Caco-2 (cell line): ENCODE data around the gene FUCA1. TPM values are rescaled to one million over a fixed set of nuclear protein-coding genes. Genes with fewer than 3 reads are reported as not detected.

Source experiments
- BruUV-seq: library from RNA; stranded (reverse); fragments of 400-500 nt; replicated peaks from 2 replicates; lab custom pipeline; 2021; lab: Mats Ljungman, UMichigan
- CTCF ChIA-PET: fragments of 300-600 bp; sonication (Branson Sonifier 250); formaldehyde crosslinking; loops from one replicate; lab custom pipeline; 2022; ENCODE audit warnings: antibody characterized with exemption; lab: Charles Lee
- POLR2A ChIA-PET: fragments of 300-600 bp; sonication (Branson Sonifier 250); formaldehyde crosslinking; loops from one replicate; lab custom pipeline; 2022; ENCODE audit warnings: antibody characterized with exemption; lab: Charles Lee
- DNase-seq, 2 experiments: peaks; one replicate each; pipeline versions ENCODE4 v3.0.0 to v3.0.0-alpha.2; 2020 to 2022
- H3K27me3 ChIP-seq: replicated peaks from 2 replicates; pipeline ENCODE4 v1.6.0; 2011; ENCODE audit warnings: low read length; ENCODE audit not compliant: control insufficient read depth, insufficient read depth
- H3K36me3 ChIP-seq: 2 replicates; pipeline ENCODE4 v1.5.1; 2011; ENCODE audit warnings: low read length; ENCODE audit not compliant: control insufficient read depth, insufficient read depth
- H3K4me1 ChIP-seq: fragments of 250-450 bp; sonication (Bioruptor Pico); 2 replicates; pipeline ENCODE4 v1.5.1; 2020; ENCODE audit warnings: mild to moderate bottlenecking
- H3K4me3 ChIP-seq: 2 replicates; pipeline ENCODE4 v1.5.1; 2011; ENCODE audit warnings: low read depth, mild to moderate bottlenecking, control low read depth, low read length
- H3K9me3 ChIP-seq: fragments of 250-450 bp; sonication (Bioruptor Pico); 2 replicates; pipeline ENCODE4 v1.5.1; 2020; ENCODE audit warnings: mild to moderate bottlenecking, moderate library complexity
- H3K27ac Mint-ChIP-seq: one replicate; pipeline ENCODE4 v1.8.0; 2022; ENCODE audit warnings: mixed read lengths; ENCODE audit not compliant: unreplicated experiment
- H3K27me3 Mint-ChIP-seq: one replicate; pipeline ENCODE4 v1.8.0; 2022; ENCODE audit warnings: mixed read lengths; ENCODE audit not compliant: insufficient read depth, unreplicated experiment
- H3K36me3 Mint-ChIP-seq: one replicate; pipeline ENCODE4 v1.8.0; 2022; ENCODE audit warnings: mild to moderate bottlenecking, mixed read lengths; ENCODE audit not compliant: insufficient read depth, unreplicated experiment
- H3K4me1 Mint-ChIP-seq: one replicate; pipeline ENCODE4 v1.8.0; 2022; ENCODE audit warnings: low read depth, mixed read lengths; ENCODE audit not compliant: unreplicated experiment
- H3K4me3 Mint-ChIP-seq: one replicate; pipeline ENCODE4 v1.8.0; 2022; ENCODE audit warnings: mild to moderate bottlenecking, moderate library complexity, mixed read lengths; ENCODE audit not compliant: unreplicated experiment
- H3K9me3 Mint-ChIP-seq: one replicate; pipeline ENCODE4 v1.8.0; 2022; ENCODE audit warnings: mixed read lengths; ENCODE audit not compliant: unreplicated experiment
- CTCF ChIP-seq, 2 experiments: fragments of 200-600 bp in 1 of 2; IDR thresholded peaks; 1 replicate in 1 of 2; 2 replicates in 1 of 2; pipeline versions ENCODE4 v1.5.1 to v1.8.0; 2011 to 2022; ENCODE audit warnings: antibody characterized with exemption in 1 of 2, control low read depth in 1 of 2, inconsistent platforms in 1 of 2, low read depth in 1 of 2, low read length in 1 of 2, mild to moderate bottlenecking in 1 of 2, moderate library complexity in 1 of 2; ENCODE audit not compliant: insufficient read depth in 1 of 2, severe bottlenecking in 1 of 2, unreplicated experiment in 1 of 2
- intact Hi-C: fragments of 100-400 bp; cut with micrococcal nuclease; formaldehyde crosslinking; loops from one replicate; pipeline ENCODE4 v1.10.0; 2022; ENCODE audit not compliant: unreplicated experiment
- total RNA-seq: library from RNA; stranded (reverse); gene quantifications from 2 replicates; pipeline ENCODE4 v1.2.3, GENCODE V29; 2022

FUCA1 gene
- total RNA-seq, 1 experiment from 2014 or later, result 25.5 TPM

GRCh38 chr1:23909412-23909811, 41.3 kb upstream of the FUCA1 start:
- Mint-ChIP-seq H3K27me3 (no peaks in the 10 kb centered on the region), H3K36me3 (no peaks in the 10 kb centered on the region), H3K4me3 (no peak overlapping the region), H3K4me1 (no peaks in the 10 kb centered on the region), H3K27ac (no peak overlapping the region), H3K9me3 (no peaks in the 10 kb centered on the region)
- Histone ChIP-seq H3K36me3 (no peaks in the 10 kb centered on the region), H3K9me3 (no peaks in the 10 kb centered on the region), H3K4me1 (no peaks in the 10 kb centered on the region), H3K27me3 (no peaks in the 10 kb centered on the region), H3K4me3 (no peak overlapping the region)
- DNase-seq, result no peak
- POLR2A ChIA-PET, result no interaction called here
- no peak for TF ChIP-seq CTCF (IDR thresholded peaks at IDR 0.05; ENCODE audit: insufficient read depth in 1 of 2, low read depth in 1 of 2, low read length in 1 of 2, severe bottlenecking in 1 of 2, unreplicated experiment in 1 of 2)
- intact Hi-C loops, result no loop called here
- CTCF ChIA-PET, result no interaction called here
- BruUV-seq, result no TSS peak

- TF ChIP-seq CTCF (IDR thresholded peaks at IDR 0.05; ENCODE audit: insufficient read depth in 1 of 2, low read depth in 1 of 2, low read length in 1 of 2, severe bottlenecking in 1 of 2, unreplicated experiment in 1 of 2), result no peak
- intact Hi-C loops, result no loop called here
- Histone ChIP-seq H3K27me3 (no peaks in the 10 kb centered on the region), H3K4me3 (no peak overlapping the region), H3K4me1 (no peaks in the 10 kb centered on the region), H3K36me3 (no peaks in the 10 kb centered on the region), H3K9me3 (no peaks in the 10 kb centered on the region)
- DNase-seq, result no peak
- no peak overlapping the region for H3K4me3 Mint-ChIP-seq
- H3K9me3 Mint-ChIP-seq, result no peaks in the 10 kb centered on the region
- no peaks in the 10 kb centered on the region for H3K4me1 Mint-ChIP-seq
- no TSS peak for BruUV-seq
- H3K36me3 Mint-ChIP-seq, result no peaks in the 10 kb centered on the region
- H3K27ac Mint-ChIP-seq, result no peak overlapping the region
- H3K27me3 Mint-ChIP-seq, result no peaks in the 10 kb centered on the region
- CTCF ChIA-PET, result no interaction called here
- POLR2A ChIA-PET, result no interaction called here
Observed at GRCh38 chr1:23908453-23909341, 40.6 kb upstream of the FUCA1 start.

GRCh38 chr1:23906731-23907130, 38.6 kb upstream of the FUCA1 start:
- Mint-ChIP-seq H3K4me3 (no peak overlapping the region), H3K36me3 (no peaks in the 10 kb centered on the region), H3K27ac (no peak overlapping the region), H3K27me3 (no peaks in the 10 kb centered on the region), H3K4me1 (no peaks in the 10 kb centered on the region), H3K9me3 (no peaks in the 10 kb centered on the region)
- no peak for DNase-seq
- H3K4me1 ChIP-seq, result no peaks in the 10 kb centered on the region
- ChIA-PET POLR2A (no interaction called here), CTCF (no interaction called here)
- intact Hi-C loops, result no loop called here
- TF ChIP-seq CTCF (IDR thresholded peaks at IDR 0.05; ENCODE audit: insufficient read depth in 1 of 2, low read depth in 1 of 2, low read length in 1 of 2, severe bottlenecking in 1 of 2, unreplicated experiment in 1 of 2), result no peak
- no peak overlapping the region for H3K4me3 ChIP-seq
- no peaks in the 10 kb centered on the region for H3K9me3 ChIP-seq
- no peaks in the 10 kb centered on the region for H3K36me3 ChIP-seq
- H3K27me3 ChIP-seq, result no peaks in the 10 kb centered on the region
- BruUV-seq, result no TSS peak
